ENCODE measurements around the gene RTEL1.

RTEL1 gene

DNA sequence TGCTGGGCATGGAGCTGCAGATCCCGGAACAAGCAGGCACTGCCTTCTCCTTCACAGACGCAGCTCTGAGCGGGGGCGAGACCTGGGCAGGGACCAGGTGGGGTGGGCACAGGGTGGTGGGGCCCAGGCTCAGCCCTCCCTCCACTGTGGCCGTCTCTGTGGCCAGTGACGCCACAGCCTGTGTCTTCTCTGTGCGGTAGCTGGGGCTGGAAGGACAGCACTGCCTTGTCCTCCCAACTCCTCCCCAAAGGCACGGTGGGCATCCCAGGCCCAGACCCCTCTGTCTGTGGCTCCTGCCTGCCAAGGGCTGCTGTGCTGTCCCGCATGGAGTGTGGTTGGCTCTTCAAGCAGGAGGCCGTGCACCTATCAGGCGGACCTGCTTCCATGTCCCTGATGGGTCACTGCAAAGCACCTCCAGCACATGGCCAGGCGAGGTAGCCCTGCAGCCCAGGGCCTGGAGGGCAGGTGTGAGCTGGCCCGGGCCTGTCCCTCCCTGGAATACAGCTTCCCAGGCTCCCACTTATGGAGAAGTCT lies 23.6 kb downstream of the RTEL1 start:
- TF ChIP-seq, protein P1, sequence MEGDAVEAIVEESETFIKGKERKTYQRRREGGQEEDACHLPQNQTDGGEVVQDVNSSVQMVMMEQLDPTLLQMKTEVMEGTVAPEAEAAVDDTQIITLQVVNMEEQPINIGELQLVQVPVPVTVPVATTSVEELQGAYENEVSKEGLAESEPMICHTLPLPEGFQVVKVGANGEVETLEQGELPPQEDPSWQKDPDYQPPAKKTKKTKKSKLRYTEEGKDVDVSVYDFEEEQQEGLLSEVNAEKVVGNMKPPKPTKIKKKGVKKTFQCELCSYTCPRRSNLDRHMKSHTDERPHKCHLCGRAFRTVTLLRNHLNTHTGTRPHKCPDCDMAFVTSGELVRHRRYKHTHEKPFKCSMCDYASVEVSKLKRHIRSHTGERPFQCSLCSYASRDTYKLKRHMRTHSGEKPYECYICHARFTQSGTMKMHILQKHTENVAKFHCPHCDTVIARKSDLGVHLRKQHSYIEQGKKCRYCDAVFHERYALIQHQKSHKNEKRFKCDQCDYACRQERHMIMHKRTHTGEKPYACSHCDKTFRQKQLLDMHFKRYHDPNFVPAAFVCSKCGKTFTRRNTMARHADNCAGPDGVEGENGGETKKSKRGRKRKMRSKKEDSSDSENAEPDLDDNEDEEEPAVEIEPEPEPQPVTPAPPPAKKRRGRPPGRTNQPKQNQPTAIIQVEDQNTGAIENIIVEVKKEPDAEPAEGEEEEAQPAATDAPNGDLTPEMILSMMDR (conservative IDR thresholded peaks at IDR 0.05; ENCODE audit: low read depth, low read length) = no peak
- H3K4me3 ChIP-seq (ENCODE audit: low read depth, low read length) = no peak overlapping the region
- no peak for DNase-seq (ENCODE audit: low read depth)

DNA sequence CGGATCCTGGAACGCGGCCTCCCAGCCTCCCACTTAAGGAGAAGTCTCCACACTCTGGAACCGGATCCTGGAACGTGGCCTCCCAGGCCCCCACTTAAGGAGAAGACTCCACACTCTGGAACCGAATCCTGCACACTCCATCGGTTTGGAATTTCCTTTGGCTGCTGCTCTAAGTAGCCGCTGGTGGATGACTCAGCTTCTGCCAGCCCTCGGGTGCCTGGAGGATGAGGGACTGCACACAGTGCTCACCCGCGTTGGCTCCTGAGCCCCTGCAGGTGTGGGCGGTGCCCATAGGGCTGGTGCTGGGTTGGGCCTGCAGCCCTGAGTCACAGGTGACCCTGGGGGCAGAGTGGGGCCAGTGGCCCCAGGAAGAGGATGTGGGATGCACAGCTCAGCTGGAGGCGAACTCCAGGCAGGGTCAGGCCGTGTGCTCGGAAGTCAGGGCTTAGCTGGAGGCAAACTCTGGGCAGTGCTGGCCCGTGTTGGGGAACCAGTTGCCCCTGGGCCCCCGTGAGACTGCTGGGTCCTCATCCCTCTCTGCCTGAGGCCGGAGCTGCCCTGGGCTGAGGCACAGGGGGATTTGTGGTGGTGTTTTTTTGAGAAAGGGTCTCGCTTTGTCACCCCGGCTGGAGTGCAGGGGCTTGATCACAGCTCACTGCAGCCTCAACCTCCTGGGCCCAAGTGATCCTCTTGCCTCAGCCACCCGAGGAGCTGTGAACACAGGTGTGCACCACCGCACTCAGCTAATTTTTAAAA lies 24.4 kb downstream of the RTEL1 start:
- peak; percentile 92 for DNase-seq (ENCODE audit: low read depth)
- TF ChIP-seq, protein P1 (conservative IDR thresholded peaks at IDR 0.05; ENCODE audit: low read depth, low read length) = no peak
- no peak overlapping the region for H3K4me3 ChIP-seq (ENCODE audit: low read depth, low read length)

DNA sequence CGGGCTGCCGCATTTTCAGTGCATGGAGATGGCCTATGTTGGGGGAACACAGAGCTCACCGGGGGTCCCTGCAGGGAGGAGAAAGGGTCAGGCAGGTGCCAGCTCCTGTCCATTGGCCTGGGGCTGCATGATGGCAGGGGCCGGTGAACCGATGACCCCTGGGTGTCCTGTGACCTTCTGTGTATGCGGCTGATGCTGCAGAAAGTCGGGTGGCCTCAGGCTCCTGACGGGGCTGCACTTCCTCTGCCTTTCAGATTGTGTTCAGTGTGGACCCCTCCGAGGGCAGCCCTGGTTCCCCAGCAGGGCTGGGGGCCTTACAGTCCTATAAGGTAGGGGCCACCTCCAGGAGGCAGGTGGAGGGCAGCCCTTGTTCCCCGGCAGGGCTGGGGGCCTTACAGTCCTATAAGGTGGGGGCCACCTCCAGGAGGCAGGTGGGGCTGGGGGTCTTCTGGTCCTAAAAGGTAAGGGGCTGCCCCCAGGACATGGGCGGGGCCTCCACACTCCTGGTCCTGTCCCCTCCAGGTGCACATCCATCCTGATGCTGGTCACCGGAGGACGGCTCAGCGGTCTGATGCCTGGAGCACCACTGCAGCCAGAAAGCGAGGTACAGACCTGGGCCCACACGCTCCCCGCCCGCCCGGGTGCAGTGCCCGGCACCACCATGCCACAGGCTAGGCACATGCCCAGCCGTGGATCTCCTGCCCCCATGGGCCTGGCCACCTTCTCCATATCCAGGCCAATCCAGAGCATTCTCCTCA lies 27.3 kb downstream of the RTEL1 start:
- DNase-seq (ENCODE audit: low read depth) = no peak
- TF ChIP-seq, protein P1 (conservative IDR thresholded peaks at IDR 0.05; ENCODE audit: low read depth, low read length) = no peak
- no peak overlapping the region for H3K4me3 ChIP-seq (ENCODE audit: low read depth, low read length)

DNA sequence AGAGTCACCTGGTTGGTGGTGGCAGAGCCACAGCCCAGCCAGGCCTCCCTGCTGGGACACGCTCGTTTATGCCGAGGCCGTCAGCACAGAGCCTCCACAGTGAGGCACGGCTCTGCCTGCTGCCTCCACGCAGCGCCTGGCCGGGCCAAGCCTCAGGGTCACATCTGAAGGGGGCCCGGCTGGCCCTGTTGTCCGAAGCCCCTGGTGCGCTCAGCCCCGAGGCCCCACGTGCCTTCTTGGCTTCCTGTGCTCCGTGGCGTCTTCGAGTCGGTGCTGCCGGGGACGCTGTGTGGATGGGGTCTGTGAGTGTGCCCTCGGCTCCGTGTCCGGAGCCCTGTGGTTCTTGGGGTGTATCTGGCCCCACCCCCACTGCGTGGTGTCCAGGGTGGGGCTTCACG lies 28.0 kb downstream of the RTEL1 start:
- H3K4me3 ChIP-seq (ENCODE audit: low read depth, low read length) = no peak overlapping the region
- TF ChIP-seq, protein P1 (conservative IDR thresholded peaks at IDR 0.05; ENCODE audit: low read depth, low read length) = no peak
- DNase-seq (ENCODE audit: low read depth) = no peak

DNA sequence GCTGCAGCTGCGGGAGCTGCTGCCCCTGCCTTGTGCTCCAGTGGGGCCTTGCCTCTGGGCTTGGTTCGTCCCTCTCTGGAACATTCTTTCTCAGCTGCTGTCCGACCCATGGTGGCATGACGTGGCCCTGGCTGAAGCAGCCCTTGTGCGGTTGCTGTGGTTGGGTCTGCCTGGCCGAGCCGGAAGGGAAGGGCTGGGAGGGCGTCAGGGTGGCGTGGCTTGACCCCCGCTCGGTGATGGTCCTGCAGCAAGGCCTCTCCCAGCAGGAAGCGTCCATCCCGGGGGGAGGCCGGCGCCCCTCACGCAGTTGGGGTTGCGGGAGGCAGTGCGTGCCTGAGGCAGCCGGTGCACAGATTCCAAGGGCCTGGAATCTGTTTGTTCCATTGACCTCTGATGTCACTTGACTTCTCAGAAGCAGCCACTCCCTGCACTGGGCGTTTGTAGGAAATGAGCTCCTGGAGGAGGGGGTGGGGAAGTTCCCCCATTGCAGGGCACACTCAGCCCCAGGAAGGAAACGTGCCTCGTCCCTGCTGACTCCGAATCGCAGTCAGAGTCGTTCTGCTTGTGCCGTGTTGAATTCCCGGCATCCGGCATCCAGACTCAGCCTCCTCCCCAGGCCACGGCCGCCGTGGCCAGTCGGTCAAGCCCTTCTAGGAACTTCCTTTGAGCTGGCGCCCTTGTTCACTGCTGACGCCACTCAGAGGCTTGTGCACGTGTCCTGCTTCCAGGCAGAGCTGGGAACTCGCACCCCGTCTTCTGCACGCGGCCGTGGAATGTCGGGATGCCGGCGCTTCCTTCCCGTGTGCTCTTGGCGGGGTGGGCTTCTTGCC lies 28.6 kb downstream of the RTEL1 start:
- no peak overlapping the region for H3K4me3 ChIP-seq (ENCODE audit: low read depth, low read length)
- peak; percentile 91 for DNase-seq (ENCODE audit: low read depth)
- TF ChIP-seq, protein P1 (conservative IDR thresholded peaks at IDR 0.05; ENCODE audit: low read depth, low read length) = no peak

DNA sequence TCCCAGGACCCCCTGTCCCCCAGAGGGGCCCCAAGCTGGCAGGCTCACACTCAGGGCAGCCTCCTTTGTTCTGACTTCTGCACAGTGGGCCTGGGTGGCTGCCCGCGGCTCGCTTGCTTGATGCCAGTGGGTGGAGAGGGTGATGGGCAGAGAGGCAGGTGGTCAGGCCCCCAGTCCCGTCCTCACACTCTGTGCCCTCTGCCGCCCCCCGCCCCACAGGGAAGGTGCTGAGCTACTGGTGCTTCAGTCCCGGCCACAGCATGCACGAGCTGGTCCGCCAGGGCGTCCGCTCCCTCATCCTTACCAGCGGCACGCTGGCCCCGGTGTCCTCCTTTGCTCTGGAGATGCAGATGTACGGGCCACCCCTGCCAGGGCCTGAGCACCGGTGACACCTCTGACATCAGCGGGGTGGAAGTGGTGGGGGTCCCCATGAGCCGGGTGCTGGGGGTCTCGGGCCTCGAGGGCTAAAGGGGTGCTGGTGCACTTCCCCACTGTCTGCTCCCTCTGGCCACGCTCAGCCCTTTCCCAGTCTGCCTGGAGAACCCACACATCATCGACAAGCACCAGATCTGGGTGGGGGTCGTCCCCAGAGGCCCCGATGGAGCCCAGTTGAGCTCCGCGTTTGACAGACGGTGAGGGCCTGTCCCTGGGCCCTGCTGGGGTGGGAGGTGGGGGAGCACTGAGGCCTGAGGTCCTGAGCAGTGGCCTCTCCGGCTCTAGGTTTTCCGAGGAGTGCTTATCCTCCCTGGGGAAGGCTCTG lies 29.5 kb downstream of the RTEL1 start:
- TF ChIP-seq, protein P1 (conservative IDR thresholded peaks at IDR 0.05; ENCODE audit: low read depth, low read length) = no peak
- no peak for DNase-seq (ENCODE audit: low read depth)
- H3K4me3 ChIP-seq (ENCODE audit: low read depth, low read length) = no peak overlapping the region

Data from choroid plexus epithelial cell (primary cell).